Sigmoid colon (tissue), 7 donors: ENCODE data around the gene ASPHD1. TPM values are rescaled to one million over a fixed set of nuclear protein-coding genes. Genes with fewer than 3 reads are reported as not detected.

Experiments
- DNase-seq: peaks from one replicate; pipeline ENCODE4 v3.0.0-alpha.2; 2019
- H3K27ac ChIP-seq, 4 donors: fragments of 200-600 bp; sonication (generic); one replicate each; pipeline ENCODE4 v1.5.1; 2016 to 2019; ENCODE audit warnings: mild to moderate bottlenecking in 1 of 4
- H3K27me3 ChIP-seq, 3 donors: fragments of 200-600 bp; sonication (generic); one replicate each; pipeline ENCODE4 v1.5.1; 2019; ENCODE audit warnings: mild to moderate bottlenecking in 1 of 3
- H3K36me3 ChIP-seq, 4 donors: fragments of 200-600 bp; sonication (generic); one replicate each; pipeline ENCODE4 v1.5.1; 2016 to 2019
- H3K4me1 ChIP-seq, 4 donors: fragments of 200-600 bp; sonication (generic); one replicate each; pipeline ENCODE4 v1.5.1; 2017 to 2019
- H3K4me3 ChIP-seq, 4 donors: fragments of 200-600 bp; sonication (generic); one replicate each; pipeline ENCODE4 v1.5.1; 2017 to 2019; ENCODE audit warnings: mild to moderate bottlenecking in 2 of 4, moderate library complexity in 1 of 4
- H3K9me3 ChIP-seq, 4 donors: fragments of 200-600 bp in 3 of 4; sonication (generic) in 3 of 4; one replicate each; pipeline versions ENCODE4 v1.5.1 to v1.6.1; 2013 to 2019
- EP300 ChIP-seq, 4 donors: sonication (generic); formaldehyde crosslinking; IDR thresholded peaks; one replicate each; pipeline ENCODE4 v1.6.1; 2017; ENCODE audit warnings: antibody characterized with exemption in 4 of 4
- POLR2A ChIP-seq, 2 donors: fragments of 450-650 bp; IDR thresholded peaks; one replicate each; pipeline ENCODE4 v1.6.1; 2016; ENCODE audit warnings: antibody characterized with exemption in 2 of 2, mild to moderate bottlenecking in 2 of 2, moderate library complexity in 2 of 2
- POLR2AphosphoS5 ChIP-seq, 4 donors: sonication (generic); formaldehyde crosslinking; IDR thresholded peaks; one replicate each; pipeline ENCODE4 v1.6.1; 2017; ENCODE audit warnings: antibody characterized with exemption in 4 of 4
- WGBS, 2 donors: extraction: QIAGEN DNeasy Blood & Tissue Kit; methylation state at CpG; one replicate each; pipeline ENCODE4 v1.1.7; 2013; 5-methylcytosine and 5-hydroxymethylcytosine counted together
- intact Hi-C: fragments of 100-400 bp; cut with DNase I; formaldehyde crosslinking; loops from one replicate; pipeline ENCODE4 v1.15.1; 2023
- polyA plus RNA-seq, 3 donors: library from polyadenylated mRNA; stranded (reverse); fragments of 200-250 nt; gene quantifications; one replicate each; pipeline ENCODE4 v1.2.3, GENCODE V29; 2013
- total RNA-seq, 4 donors: library from RNA; depleted of rRNA; stranded (reverse); fragments of >200 nt; gene quantifications; one replicate each; pipeline ENCODE4 v1.1.0, GENCODE V29; 2016
- TF ChIP-seq, protein P1 (sequence below), 4 experiments: fragments of 450-650 bp in 3 of 4; fragments of 200-600 bp in 1 of 4; IDR thresholded peaks; one replicate each; pipeline ENCODE4 v1.5.1; 2016 to 2019; ENCODE audit warnings: antibody characterized with exemption in 4 of 4, mild to moderate bottlenecking in 3 of 4, moderate library complexity in 2 of 4
- donor health status: healthy with polysubstance abuse.
- donor health status: Bipolar disorder and iron deficiency.
- donor health status: healthy.

The ASPHD1 gene
- total and polyA plus RNA-seq, 7 donors, result 0.95 to 3.4 (median 2.3) TPM; not detected in 1

DNA sequence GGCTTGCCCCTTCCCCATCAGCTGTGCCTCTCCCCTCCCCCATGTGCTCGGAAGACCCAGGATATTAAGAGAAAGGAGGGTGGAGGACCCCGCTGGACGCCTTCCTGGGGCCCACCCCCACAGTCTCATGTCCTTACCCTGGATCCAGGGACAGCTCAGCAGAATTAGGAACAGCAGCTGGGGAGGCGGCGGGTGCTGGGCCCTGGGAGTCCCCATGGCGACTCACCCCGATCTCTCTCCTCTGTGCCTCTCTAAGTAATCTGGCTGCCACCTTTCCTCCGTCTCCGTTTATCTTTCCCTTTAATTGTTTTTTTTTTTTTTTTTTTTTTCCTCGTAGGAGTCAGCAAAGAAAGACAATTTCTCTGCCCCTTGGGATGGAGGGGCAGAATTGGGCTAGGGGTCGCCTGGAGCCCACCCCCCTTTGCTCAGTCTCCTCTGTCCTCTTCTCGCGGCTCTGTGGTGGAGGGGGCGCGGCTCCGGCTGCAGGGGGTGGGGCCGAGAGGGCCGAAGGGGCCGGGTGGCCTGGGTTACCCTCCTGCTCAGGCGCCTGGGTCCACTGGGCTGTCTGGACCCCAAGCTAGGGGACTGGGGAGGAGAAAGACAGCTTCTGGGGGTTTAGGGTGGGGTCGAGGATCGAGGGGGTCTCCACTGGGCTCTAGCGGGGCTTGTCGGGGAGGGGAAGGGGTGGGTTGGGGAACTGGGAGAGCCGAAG lies 1.3 kb upstream of the ASPHD1 start:
- Histone ChIP-seq H3K27ac (no peak overlapping the region), H3K9me3 (no peaks in the 10 kb centered on the region), H3K36me3 (no peaks in the 10 kb centered on the region), H3K27me3 (peaks cover 12 to 40% (median 26%) of the 10 kb centered on the region in 3 donors), H3K4me1 (peaks cover 0 to 20% (median 13%) of the 10 kb centered on the region in 4 donors), H3K4me3 (no peak overlapping the region)
- no peak for DNase-seq
- intact Hi-C loops, result no loop called here
- TF ChIP-seq POLR2AphosphoS5 (IDR thresholded peaks at IDR 0.05), result no peak
- no peak for TF ChIP-seq POLR2A (IDR thresholded peaks at IDR 0.05)
- TF ChIP-seq, protein P1, sequence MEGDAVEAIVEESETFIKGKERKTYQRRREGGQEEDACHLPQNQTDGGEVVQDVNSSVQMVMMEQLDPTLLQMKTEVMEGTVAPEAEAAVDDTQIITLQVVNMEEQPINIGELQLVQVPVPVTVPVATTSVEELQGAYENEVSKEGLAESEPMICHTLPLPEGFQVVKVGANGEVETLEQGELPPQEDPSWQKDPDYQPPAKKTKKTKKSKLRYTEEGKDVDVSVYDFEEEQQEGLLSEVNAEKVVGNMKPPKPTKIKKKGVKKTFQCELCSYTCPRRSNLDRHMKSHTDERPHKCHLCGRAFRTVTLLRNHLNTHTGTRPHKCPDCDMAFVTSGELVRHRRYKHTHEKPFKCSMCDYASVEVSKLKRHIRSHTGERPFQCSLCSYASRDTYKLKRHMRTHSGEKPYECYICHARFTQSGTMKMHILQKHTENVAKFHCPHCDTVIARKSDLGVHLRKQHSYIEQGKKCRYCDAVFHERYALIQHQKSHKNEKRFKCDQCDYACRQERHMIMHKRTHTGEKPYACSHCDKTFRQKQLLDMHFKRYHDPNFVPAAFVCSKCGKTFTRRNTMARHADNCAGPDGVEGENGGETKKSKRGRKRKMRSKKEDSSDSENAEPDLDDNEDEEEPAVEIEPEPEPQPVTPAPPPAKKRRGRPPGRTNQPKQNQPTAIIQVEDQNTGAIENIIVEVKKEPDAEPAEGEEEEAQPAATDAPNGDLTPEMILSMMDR (IDR thresholded peaks at IDR 0.05), result no peak
- TF ChIP-seq EP300 (IDR thresholded peaks at IDR 0.05), result no peak
- WGBS, 2 donors, result 1 to 2% methylated on average over 25 of the region's 25 CpGs

DNA sequence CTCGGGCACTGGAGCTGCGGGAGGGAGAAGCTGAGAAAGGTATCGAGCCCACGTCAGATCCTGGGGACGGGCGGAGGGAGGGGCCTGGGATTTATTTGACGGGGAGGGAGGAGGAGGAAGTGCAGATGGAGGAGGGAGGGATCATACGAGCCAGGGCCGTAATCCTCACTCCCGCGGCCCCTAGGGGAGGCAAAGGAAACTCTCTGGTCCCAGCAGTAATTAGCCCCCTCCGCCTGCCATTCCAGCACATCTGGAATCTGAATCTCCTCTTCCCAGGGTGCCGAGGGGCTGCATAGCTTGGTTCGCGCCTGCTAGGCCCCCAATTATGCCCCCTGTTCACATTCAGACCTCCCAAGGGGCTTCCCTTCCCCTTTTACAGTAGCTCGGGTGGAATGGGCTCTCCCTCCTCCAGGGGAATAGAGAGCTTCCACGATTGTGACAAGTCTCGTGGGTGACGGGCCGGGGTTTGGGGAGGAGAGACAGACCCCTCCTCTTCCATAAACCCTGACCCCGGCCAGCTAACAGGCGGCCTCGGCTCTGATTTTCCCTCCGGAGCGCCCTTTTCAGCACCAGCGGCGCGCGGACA lies 679 bp upstream of the ASPHD1 start, which contains the start of gene SEZ6L2:
Gene SEZ6L2, minus strand, starts transcription at position 35 of the 586 bp plus-strand sequence. CDS start 531 bp downstream, outside the sequence.
- TF ChIP-seq, protein P1 (IDR thresholded peaks at IDR 0.05), result no peak
- no peak for TF ChIP-seq POLR2AphosphoS5 (IDR thresholded peaks at IDR 0.05)
- TF ChIP-seq POLR2A (IDR thresholded peaks at IDR 0.05), result no peak
- no peak for TF ChIP-seq EP300 (IDR thresholded peaks at IDR 0.05)
- no peak within 1 kb of the TSS for H3K27ac ChIP-seq
- WGBS, 2 donors, result 1 to 2% methylated on average over 29 of the region's 29 CpGs
- peaks cover 12 to 40% (median 26%) of the 10 kb centered on the region in 3 donors for H3K27me3 ChIP-seq
- peak within 1 kb of the TSS; percentile 24 to 56 (median 50) for H3K4me3 ChIP-seq
- H3K9me3 ChIP-seq, result no peaks in the 10 kb centered on the region
- peaks cover 0 to 20% (median 13%) of the 10 kb centered on the region in 4 donors for H3K4me1 ChIP-seq
- no peak for DNase-seq
- no peaks in the 10 kb centered on the region for H3K36me3 ChIP-seq
- intact Hi-C loops, result loop anchor here (2.0 kb wide), 1 partner anchor 25 kb away; no protein-coding TSS in a partner anchor

DNA sequence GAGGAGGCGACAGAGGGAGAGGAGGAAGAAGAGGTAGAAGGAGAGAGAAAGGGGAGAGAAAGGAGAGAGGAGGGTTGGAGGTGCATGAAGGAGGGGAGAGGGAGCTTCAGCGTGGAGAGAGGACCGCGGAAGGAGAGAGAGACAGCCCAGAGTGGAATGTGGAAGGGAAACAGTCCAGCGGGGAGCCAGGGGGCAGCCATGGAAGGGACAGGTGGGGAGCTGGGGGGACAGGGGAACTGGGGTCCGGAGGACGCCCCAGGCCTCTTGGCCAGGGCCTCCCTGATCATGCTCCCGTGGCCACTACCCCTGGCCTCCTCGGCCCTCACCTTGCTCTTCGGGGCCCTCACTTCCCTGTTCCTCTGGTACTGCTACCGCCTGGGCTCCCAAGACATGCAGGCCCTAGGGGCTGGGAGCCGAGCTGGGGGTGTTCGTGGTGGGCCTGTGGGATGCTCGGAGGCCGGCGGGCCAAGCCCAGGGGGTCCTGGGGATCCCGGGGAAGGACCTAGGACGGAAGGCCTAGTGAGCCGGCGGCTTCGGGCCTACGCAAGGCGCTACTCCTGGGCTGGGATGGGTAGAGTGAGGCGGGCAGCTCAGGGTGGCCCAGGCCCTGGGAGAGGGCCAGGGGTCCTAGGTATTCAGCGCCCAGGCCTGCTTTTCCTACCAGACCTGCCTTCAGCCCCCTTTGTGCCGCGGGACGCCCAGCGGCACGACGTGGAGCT lies 759 bp downstream of the ASPHD1 start:
- no peak for DNase-seq
- H3K9me3 ChIP-seq, result no peaks in the 10 kb centered on the region
- H3K4me1 ChIP-seq, result peaks cover 0 to 20% (median 13%) of the 10 kb centered on the region in 4 donors
- H3K27me3 ChIP-seq, result peaks cover 12 to 37% (median 26%) of the 10 kb centered on the region in 3 donors
- WGBS, 2 donors, result 59 to 73% methylated on average over 31 of the region's 31 CpGs
- intact Hi-C loops, result loop anchor here (2.0 kb wide), 1 partner anchor 24 kb away; no protein-coding TSS in a partner anchor
- no peaks in the 10 kb centered on the region for H3K36me3 ChIP-seq
- TF ChIP-seq POLR2AphosphoS5 (IDR thresholded peaks at IDR 0.05), result no peak
- TF ChIP-seq POLR2A (IDR thresholded peaks at IDR 0.05), result no peak
- TF ChIP-seq, protein P1 (IDR thresholded peaks at IDR 0.05), result no peak
- no peak for TF ChIP-seq EP300 (IDR thresholded peaks at IDR 0.05)
- peak overlapping the region in 2 of 4 donors; percentile 54 to 56 for H3K4me3 ChIP-seq
- no peak overlapping the region for H3K27ac ChIP-seq

DNA sequence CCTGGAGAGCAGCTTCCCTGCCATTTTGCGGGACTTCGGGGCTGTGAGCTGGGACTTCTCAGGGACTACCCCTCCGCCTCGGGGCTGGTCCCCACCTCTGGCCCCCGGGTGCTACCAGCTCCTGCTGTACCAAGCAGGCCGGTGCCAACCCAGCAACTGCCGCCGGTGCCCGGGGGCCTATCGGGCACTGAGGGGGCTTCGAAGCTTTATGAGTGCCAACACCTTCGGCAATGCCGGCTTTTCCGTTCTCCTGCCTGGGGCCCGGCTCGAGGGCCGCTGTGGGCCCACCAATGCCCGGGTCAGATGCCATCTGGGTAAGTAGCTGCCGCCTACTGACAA lies 1.3 kb downstream of the ASPHD1 start:
- Histone ChIP-seq H3K4me3 (no peak overlapping the region), H3K27ac (no peak overlapping the region)

More for the DNA sequence above, 1.3 kb downstream of the ASPHD1 start:
- intact Hi-C loops, result loop anchor here (2.0 kb wide), 1 partner anchor 23 kb away; no protein-coding TSS in a partner anchor
- H3K36me3 ChIP-seq, result no peaks in the 10 kb centered on the region
- WGBS, 2 donors, result 91% methylated on average over 19 of the region's 19 CpGs
- peaks cover 12 to 31% (median 24%) of the 10 kb centered on the region in 3 donors for H3K27me3 ChIP-seq
- TF ChIP-seq, protein P1 (IDR thresholded peaks at IDR 0.05), result no peak
- TF ChIP-seq POLR2A (IDR thresholded peaks at IDR 0.05), result no peak
- TF ChIP-seq EP300 (IDR thresholded peaks at IDR 0.05), result no peak
- TF ChIP-seq POLR2AphosphoS5 (IDR thresholded peaks at IDR 0.05), result no peak
- DNase-seq, result no peak
- no peaks in the 10 kb centered on the region for H3K9me3 ChIP-seq
- H3K4me1 ChIP-seq, result peaks cover 0 to 20% (median 13%) of the 10 kb centered on the region in 4 donors
